Sigmoid colon (tissue), 4 donors: Measurements from ENCODE around the gene STRA6.

Source experiments
- EP300 ChIP-seq, 4 donors: sonication (generic); formaldehyde crosslinking; IDR thresholded peaks; one replicate each; pipeline ENCODE4 v1.6.1; 2017; ENCODE audit warnings: antibody characterized with exemption in 4 of 4
- POLR2AphosphoS5 ChIP-seq, 4 donors: sonication (generic); formaldehyde crosslinking; IDR thresholded peaks; one replicate each; pipeline ENCODE4 v1.6.1; 2017; ENCODE audit warnings: antibody characterized with exemption in 4 of 4
- TF ChIP-seq, protein P1 (sequence below), 4 experiments: fragments of 450-650 bp in 3 of 4; fragments of 200-600 bp in 1 of 4; IDR thresholded peaks; one replicate each; pipeline ENCODE4 v1.5.1; 2016 to 2019; ENCODE audit warnings: antibody characterized with exemption in 4 of 4, mild to moderate bottlenecking in 3 of 4, moderate library complexity in 2 of 4

DNA sequence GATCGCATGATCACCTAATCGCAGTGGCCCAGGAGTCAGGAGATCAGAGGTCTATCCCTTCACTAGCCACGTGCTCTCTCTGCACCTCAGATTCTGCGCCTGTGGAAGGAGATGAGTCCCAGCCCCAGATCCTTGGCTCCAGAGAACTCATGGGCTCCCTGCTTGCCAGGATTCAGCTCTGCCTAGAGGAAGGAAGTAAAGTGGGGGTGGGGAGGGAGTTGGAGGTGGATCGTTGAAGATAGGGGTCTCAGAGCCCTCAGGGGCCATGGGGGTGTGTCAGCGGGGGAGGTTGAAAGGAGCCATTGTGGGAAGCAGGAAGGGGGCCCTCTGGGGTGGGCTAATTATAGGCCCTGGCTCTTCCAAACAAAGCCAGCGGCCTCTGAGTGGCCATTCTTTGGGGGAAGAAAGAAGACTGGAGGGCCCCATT lies 11.3 kb upstream of the STRA6 start:
- TF ChIP-seq EP300 (IDR thresholded peaks at IDR 0.05) (no peak), POLR2AphosphoS5 (IDR thresholded peaks at IDR 0.05) (no peak)
- TF ChIP-seq, protein P1, sequence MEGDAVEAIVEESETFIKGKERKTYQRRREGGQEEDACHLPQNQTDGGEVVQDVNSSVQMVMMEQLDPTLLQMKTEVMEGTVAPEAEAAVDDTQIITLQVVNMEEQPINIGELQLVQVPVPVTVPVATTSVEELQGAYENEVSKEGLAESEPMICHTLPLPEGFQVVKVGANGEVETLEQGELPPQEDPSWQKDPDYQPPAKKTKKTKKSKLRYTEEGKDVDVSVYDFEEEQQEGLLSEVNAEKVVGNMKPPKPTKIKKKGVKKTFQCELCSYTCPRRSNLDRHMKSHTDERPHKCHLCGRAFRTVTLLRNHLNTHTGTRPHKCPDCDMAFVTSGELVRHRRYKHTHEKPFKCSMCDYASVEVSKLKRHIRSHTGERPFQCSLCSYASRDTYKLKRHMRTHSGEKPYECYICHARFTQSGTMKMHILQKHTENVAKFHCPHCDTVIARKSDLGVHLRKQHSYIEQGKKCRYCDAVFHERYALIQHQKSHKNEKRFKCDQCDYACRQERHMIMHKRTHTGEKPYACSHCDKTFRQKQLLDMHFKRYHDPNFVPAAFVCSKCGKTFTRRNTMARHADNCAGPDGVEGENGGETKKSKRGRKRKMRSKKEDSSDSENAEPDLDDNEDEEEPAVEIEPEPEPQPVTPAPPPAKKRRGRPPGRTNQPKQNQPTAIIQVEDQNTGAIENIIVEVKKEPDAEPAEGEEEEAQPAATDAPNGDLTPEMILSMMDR (IDR thresholded peaks at IDR 0.05), result no peak
